MM.1S (cell line): Measurements from ENCODE around the gene TTYH1.
A peak's percentile ranks its signal among the peaks of the same experiment; 100 is the strongest.

Experiments
- DNase-seq: peaks from one replicate; pipeline ENCODE4 v3.0.0-alpha.2; 2015
- H2AFZ ChIP-seq: fragments of 300-600 bp; sonication (generic); 2 replicates; pipeline ENCODE4 v1.6.0; 2016; ENCODE audit warnings: antibody characterized with exemption, low read length
- H3F3A ChIP-seq: fragments of 300-600 bp; sonication (generic); 2 replicates; pipeline ENCODE4 v1.6.1; 2016; ENCODE audit warnings: mild to moderate bottlenecking, antibody characterized with exemption, low read length, moderate library complexity, mixed read lengths; ENCODE audit not compliant: insufficient read depth
- H3K27ac ChIP-seq: fragments of 300-600 bp; sonication (generic); 2 replicates; pipeline ENCODE4 v1.5.1; 2016; ENCODE audit warnings: mild to moderate bottlenecking, low read length
- H3K27me3 ChIP-seq: fragments of 300-600 bp; sonication (generic); replicated peaks from 2 replicates; pipeline ENCODE4 v1.6.0; 2016; ENCODE audit warnings: low read length; ENCODE audit not compliant: insufficient read depth
- H3K36me3 ChIP-seq: fragments of 300-600 bp; sonication (generic); replicated peaks from 2 replicates; pipeline ENCODE4 v1.6.1; 2016; ENCODE audit warnings: mild to moderate bottlenecking, low read length, mixed read lengths; ENCODE audit not compliant: insufficient read depth
- H3K4me1 ChIP-seq: fragments of 300-600 bp; sonication (generic); 2 replicates; pipeline ENCODE4 v1.6.1; 2016; ENCODE audit warnings: low read length, mixed read lengths
- H3K4me2 ChIP-seq: fragments of 300-600 bp; sonication (generic); 2 replicates; pipeline ENCODE4 v1.6.0; 2016; ENCODE audit warnings: low read depth, low read length
- H3K4me3 ChIP-seq: fragments of 300-600 bp; sonication (generic); 2 replicates; pipeline ENCODE4 v1.5.1; 2016; ENCODE audit warnings: low read length, mixed read lengths
- H3K79me2 ChIP-seq: fragments of 300-600 bp; sonication (generic); 2 replicates; pipeline ENCODE4 v1.6.1; 2016; ENCODE audit warnings: mixed run types, low read length, mixed read lengths
- H3K9ac ChIP-seq: fragments of 300-600 bp; sonication (generic); 2 replicates; pipeline ENCODE4 v1.6.1; 2016; ENCODE audit warnings: low read length, mixed read lengths
- H3K9me2 ChIP-seq: fragments of 300-600 bp; sonication (generic); replicated peaks from 2 replicates; pipeline ENCODE4 v1.6.1; 2016; ENCODE audit warnings: mild to moderate bottlenecking, low read length, mixed read lengths; ENCODE audit not compliant: insufficient read depth
- H3K9me3 ChIP-seq: fragments of 300-600 bp; sonication (generic); replicated peaks from 2 replicates; pipeline ENCODE4 v1.6.1; 2016; ENCODE audit warnings: mild to moderate bottlenecking, low read length, mixed read lengths; ENCODE audit not compliant: insufficient read depth
- H4K20me1 ChIP-seq: fragments of 300-600 bp; sonication (generic); 2 replicates; pipeline ENCODE4 v1.6.1; 2016; ENCODE audit warnings: mild to moderate bottlenecking, low read length, moderate library complexity, mixed read lengths; ENCODE audit not compliant: insufficient read depth
- EZH2 ChIP-seq: fragments of 300-600 bp; sonication (generic); optimal IDR thresholded peaks from 2 replicates; pipeline ENCODE3; 2017; ENCODE audit warnings: low read depth, mild to moderate bottlenecking, antibody characterized with exemption, low read length, mixed read lengths
- EZH2phosphoT487 ChIP-seq: fragments of 300-600 bp; sonication (generic); IDR thresholded peaks from 2 replicates; pipeline ENCODE4 v1.6.1; 2018; ENCODE audit warnings: antibody characterized with exemption, low read length
- TF ChIP-seq, protein P1 (sequence below): fragments of 300-600 bp; sonication (generic); IDR thresholded peaks from 2 replicates; pipeline ENCODE4 v1.5.1; 2016; ENCODE audit warnings: antibody characterized with exemption, low read length, mixed read lengths

The TTYH1 gene

DNA sequence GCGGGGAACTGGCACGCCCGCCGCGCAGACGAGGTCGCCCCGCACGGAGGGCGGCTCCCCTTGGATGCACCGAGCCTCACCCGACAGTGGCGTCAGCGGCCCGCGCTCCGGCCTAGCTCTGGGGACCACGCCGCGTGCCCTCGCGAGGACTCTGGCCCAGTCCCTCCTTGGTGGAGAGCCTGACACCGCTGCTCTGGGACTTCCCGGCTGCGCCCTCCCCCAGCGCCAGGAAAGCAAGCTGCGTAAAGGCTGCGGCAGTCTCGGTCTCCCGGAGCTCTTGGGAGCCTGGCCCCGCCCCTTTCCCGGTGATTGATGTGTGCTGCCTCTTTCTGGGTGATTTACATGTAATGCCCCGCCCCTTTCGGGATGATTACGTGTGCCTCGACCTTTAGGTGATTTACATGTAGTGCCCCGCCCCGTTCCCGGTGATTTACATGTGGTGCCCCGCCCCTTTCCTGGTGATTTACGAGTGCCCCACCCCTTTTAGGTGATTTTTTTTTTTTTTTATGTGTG is 48.3 kb downstream of the TTYH1 start, which contains the start of gene LENG9:
Gene LENG9, minus strand, starts transcription at position 248 of the 513 bp plus-strand sequence. CDS start 252 bp downstream, outside the sequence.
- peaks cover 5% of the 10 kb centered on the region; the same call in 1 of the 2 replicates for H3K4me1 ChIP-seq
- H3F3A ChIP-seq = peaks cover 16% of the 10 kb centered on the region
- H3K9ac ChIP-seq = peak within 1 kb of the TSS; percentile 75
- H3K9me3 ChIP-seq = no peaks in the 10 kb centered on the region
- peaks cover 20% of the 10 kb centered on the region; the same call in 1 of the 2 replicates for H3K79me2 ChIP-seq
- TF ChIP-seq EZH2phosphoT487 = no peak
- no peak for TF ChIP-seq EZH2
- TF ChIP-seq, protein P1, sequence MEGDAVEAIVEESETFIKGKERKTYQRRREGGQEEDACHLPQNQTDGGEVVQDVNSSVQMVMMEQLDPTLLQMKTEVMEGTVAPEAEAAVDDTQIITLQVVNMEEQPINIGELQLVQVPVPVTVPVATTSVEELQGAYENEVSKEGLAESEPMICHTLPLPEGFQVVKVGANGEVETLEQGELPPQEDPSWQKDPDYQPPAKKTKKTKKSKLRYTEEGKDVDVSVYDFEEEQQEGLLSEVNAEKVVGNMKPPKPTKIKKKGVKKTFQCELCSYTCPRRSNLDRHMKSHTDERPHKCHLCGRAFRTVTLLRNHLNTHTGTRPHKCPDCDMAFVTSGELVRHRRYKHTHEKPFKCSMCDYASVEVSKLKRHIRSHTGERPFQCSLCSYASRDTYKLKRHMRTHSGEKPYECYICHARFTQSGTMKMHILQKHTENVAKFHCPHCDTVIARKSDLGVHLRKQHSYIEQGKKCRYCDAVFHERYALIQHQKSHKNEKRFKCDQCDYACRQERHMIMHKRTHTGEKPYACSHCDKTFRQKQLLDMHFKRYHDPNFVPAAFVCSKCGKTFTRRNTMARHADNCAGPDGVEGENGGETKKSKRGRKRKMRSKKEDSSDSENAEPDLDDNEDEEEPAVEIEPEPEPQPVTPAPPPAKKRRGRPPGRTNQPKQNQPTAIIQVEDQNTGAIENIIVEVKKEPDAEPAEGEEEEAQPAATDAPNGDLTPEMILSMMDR = no peak
- H3K27ac ChIP-seq = peak within 1 kb of the TSS; percentile 94
- peaks cover 6% of the 10 kb centered on the region for H4K20me1 ChIP-seq
- DNase-seq = no peak
- peak within 1 kb of the TSS; percentile 93 for H3K4me2 ChIP-seq
- no peaks in the 10 kb centered on the region for H3K9me2 ChIP-seq
- peaks cover 22% of the 10 kb centered on the region for H3K27me3 ChIP-seq
- peak within 1 kb of the TSS; percentile 72 for H3K4me3 ChIP-seq
- peak within 1 kb of the TSS; percentile 83 for H2AFZ ChIP-seq
- H3K36me3 ChIP-seq = no peaks in the 10 kb centered on the region

DNA sequence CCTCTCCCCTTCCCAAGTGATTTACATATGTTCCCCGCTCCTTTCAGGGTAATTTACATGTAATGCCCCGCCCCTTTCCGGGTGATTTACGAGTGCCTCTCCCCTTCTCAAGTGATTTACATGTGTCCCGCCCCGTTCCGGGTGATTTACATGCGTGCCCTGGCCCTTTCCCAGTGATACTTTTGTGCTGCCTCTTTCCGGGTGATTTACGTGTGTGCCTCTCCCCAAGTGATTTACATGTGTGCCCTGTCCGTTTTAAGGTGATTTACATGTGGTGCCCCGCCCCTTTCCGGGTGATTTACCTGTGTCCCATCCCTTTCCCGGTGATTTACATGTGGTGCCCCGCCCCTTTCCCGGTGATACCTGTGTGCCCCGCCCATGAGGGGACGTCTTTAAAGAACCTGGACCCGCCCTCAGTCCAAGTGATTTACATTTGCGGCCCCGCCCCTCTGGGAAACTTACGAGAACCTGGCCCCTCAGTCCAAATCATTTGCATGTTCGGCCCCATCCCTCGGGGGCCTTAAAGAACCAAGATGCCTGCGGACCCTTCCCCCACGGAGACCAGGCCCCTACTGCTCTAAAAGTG is 48.9 kb downstream of the TTYH1 start:
- TF ChIP-seq EZH2 (no peak), EZH2phosphoT487 (no peak)
- TF ChIP-seq, protein P1 = no peak
- H3K27me3 ChIP-seq = peaks cover 27% of the 10 kb centered on the region
- H4K20me1 ChIP-seq = peaks cover under 1% of the 10 kb centered on the region; the same call in 1 of the 2 replicates
- H3K4me1 ChIP-seq = peaks cover 5% of the 10 kb centered on the region; the same call in 1 of the 2 replicates
- peaks cover 11% of the 10 kb centered on the region for H3F3A ChIP-seq
- DNase-seq = peak; percentile 98
- peak overlapping the region; percentile 68 for H3K9ac ChIP-seq
- no peaks in the 10 kb centered on the region for H3K9me3 ChIP-seq
- peak overlapping the region; percentile 76 for H2AFZ ChIP-seq
- peak overlapping the region; percentile 72 for H3K4me3 ChIP-seq
- H3K9me2 ChIP-seq = no peaks in the 10 kb centered on the region
- H3K27ac ChIP-seq = peak overlapping the region; percentile 94
- H3K36me3 ChIP-seq = no peaks in the 10 kb centered on the region
- peaks cover 14% of the 10 kb centered on the region; the same call in 1 of the 2 replicates for H3K79me2 ChIP-seq
- H3K4me2 ChIP-seq = peak overlapping the region; percentile 93

DNA sequence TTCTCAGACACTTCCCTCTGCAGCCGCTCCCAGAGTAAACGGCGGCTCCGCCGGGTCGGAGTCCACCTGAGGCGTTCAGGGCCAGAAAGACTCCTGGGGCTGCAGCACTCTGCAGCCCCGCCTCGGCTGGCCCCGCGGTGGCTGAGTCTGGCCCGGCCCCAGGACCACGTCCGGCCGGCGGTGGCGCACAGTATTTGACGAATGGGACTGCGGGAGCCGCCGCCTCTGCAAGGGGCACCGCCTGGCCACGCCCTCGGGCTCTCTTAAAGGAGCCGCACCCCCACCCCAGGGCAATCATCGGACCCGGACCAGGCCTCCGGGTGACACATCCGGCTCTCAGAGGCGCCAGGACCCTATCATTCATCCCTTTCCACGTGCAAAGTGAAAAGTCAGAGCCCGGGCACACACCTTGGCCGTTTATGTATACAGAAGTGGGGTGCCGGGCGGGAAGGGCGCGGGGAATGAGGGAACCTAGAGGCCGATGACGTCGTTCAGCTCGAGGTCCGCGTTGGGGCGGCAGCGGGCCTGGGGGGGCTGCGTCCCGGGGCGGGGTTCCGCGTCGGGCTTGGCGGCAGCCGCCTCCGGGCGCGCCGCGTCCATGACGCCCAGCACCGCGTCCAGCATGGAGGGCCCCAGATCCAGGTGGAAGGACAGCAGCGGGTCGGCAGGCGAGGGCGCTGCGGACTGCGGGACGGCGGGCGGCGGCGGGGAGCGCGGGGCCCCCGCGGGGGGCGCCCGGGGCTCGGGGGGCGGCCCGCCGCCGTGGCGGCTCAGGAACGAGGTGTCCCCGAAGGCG is 49.6 kb downstream of the TTYH1 start:
- H3K9me3 ChIP-seq = no peaks in the 10 kb centered on the region
- H3K4me2 ChIP-seq = peak overlapping the region; percentile 93
- no peaks in the 10 kb centered on the region for H4K20me1 ChIP-seq
- H3F3A ChIP-seq = peaks cover 9% of the 10 kb centered on the region
- peak; percentile 89 for DNase-seq
- TF ChIP-seq EZH2 = no peak
- TF ChIP-seq EZH2phosphoT487 = no peak
- TF ChIP-seq, protein P1 = no peak
- peak overlapping the region; percentile 76 for H2AFZ ChIP-seq
- peaks cover 34% of the 10 kb centered on the region for H3K27me3 ChIP-seq
- peaks cover 5% of the 10 kb centered on the region; the same call in 1 of the 2 replicates for H3K4me1 ChIP-seq
- H3K4me3 ChIP-seq = peak overlapping the region; percentile 72
- H3K79me2 ChIP-seq = peaks cover 7% of the 10 kb centered on the region; the same call in 1 of the 2 replicates
- H3K9ac ChIP-seq = peak overlapping the region; percentile 68
- no peaks in the 10 kb centered on the region for H3K36me3 ChIP-seq
- H3K27ac ChIP-seq = peak overlapping the region; percentile 94
- H3K9me2 ChIP-seq = no peaks in the 10 kb centered on the region
